Gastroesophageal sphincter (tissue), 4 donors: ENCODE measurements around the gene GNA14. TPM values are rescaled to one million over a fixed set of nuclear protein-coding genes. Genes with fewer than 3 reads are reported as not detected.

Experiments used
- ATAC-seq: fragments of 150-250 bp; one replicate; pipeline ENCODE4 v1.9.1; 2016; ENCODE audit warnings: mild to moderate bottlenecking, moderate library complexity
- H3K27ac ChIP-seq, 4 donors: fragments of 200-600 bp; sonication (generic) in 3 of 4; 1 replicate in 3 of 4; 2 replicates in 1 of 4; pipeline ENCODE4 v1.5.1; 2016 to 2019
- H3K27me3 ChIP-seq: fragments of 200-600 bp; sonication (generic); one replicate; pipeline ENCODE4 v1.5.1; 2019
- H3K36me3 ChIP-seq, 2 donors: fragments of 200-600 bp; sonication (generic); one replicate each; pipeline ENCODE4 v1.5.1; 2019; ENCODE audit warnings: control low read depth in 1 of 2
- H3K4me1 ChIP-seq, 3 donors: fragments of 200-600 bp; sonication (generic); 1 replicate in 2 of 3; 2 replicates in 1 of 3; pipeline ENCODE4 v1.5.1; 2016 to 2019; ENCODE audit warnings: control low read depth in 2 of 3
- H3K4me3 ChIP-seq, 2 donors: fragments of 200-600 bp; sonication (generic); one replicate each; pipeline ENCODE4 v1.5.1; 2019; ENCODE audit warnings: mild to moderate bottlenecking in 1 of 2, moderate library complexity in 1 of 2
- H3K9me3 ChIP-seq, 3 donors: fragments of 200-600 bp; sonication (generic); one replicate each; pipeline ENCODE4 v1.5.1; 2017 to 2019; ENCODE audit warnings: control low read depth in 2 of 3
- CTCF ChIP-seq, 4 experiments: fragments of 200-600 bp in 2 of 4; fragments of 450-650 bp in 2 of 4; sonication (generic) in 1 of 4; IDR thresholded peaks; one replicate each; pipeline ENCODE4 v1.5.1; 2017 to 2019; ENCODE audit warnings: antibody characterized with exemption in 4 of 4, mild to moderate bottlenecking in 2 of 4, moderate library complexity in 2 of 4
- EP300 ChIP-seq: sonication (generic); formaldehyde crosslinking; IDR thresholded peaks from one replicate; pipeline ENCODE4 v1.6.1; 2017; ENCODE audit warnings: antibody characterized with exemption, mild to moderate bottlenecking
- POLR2A ChIP-seq, 2 donors: fragments of 450-650 bp; IDR thresholded peaks; one replicate each; pipeline ENCODE4 v1.6.1; 2017; ENCODE audit warnings: antibody characterized with exemption in 2 of 2, mild to moderate bottlenecking in 2 of 2, moderate library complexity in 1 of 2
- POLR2AphosphoS5 ChIP-seq: sonication (generic); formaldehyde crosslinking; IDR thresholded peaks from one replicate; pipeline ENCODE4 v1.6.1; 2017; ENCODE audit warnings: antibody characterized with exemption
- WGBS, 2 donors: methylation state at CpG; one replicate each; pipeline ENCODE4 v1.1.5; 2018; ENCODE audit warnings: low coverage in 1 of 2; 5-methylcytosine and 5-hydroxymethylcytosine counted together
- total RNA-seq, 4 donors: library from RNA; depleted of rRNA; stranded (reverse); fragments of >200 nt; gene quantifications; one replicate each; pipeline ENCODE4 v1.1.0, GENCODE V29; 2016

Gene GNA14
- total RNA-seq, 4 donors from 2014 or later, result 3.9 to 6.4 (median 5.1) TPM

- no peaks in the 10 kb centered on the region for H3K36me3 ChIP-seq
- H3K4me1 ChIP-seq, result no peaks in the 10 kb centered on the region
- peaks cover 0 to 26% (median 2%) of the 10 kb centered on the region in 3 donors for H3K9me3 ChIP-seq
- 81 to 88% methylated on average over 2 to 4 of the region's 7 CpGs for WGBS, 2 donors
- ATAC-seq, result no peak
- no peak overlapping the region for H3K27ac ChIP-seq
- no peaks in the 10 kb centered on the region for H3K27me3 ChIP-seq
- no peak for TF ChIP-seq POLR2A (IDR thresholded peaks at IDR 0.05)
- TF ChIP-seq POLR2AphosphoS5, result no peak
- TF ChIP-seq CTCF (IDR thresholded peaks at IDR 0.05), result no peak
- no peak for TF ChIP-seq EP300
- no peak overlapping the region for H3K4me3 ChIP-seq
Measured at GRCh38 chr9:77543131-77543822, 104.8 kb downstream of the GNA14 start.

- Histone ChIP-seq H3K4me3 (no peak overlapping the region), H3K9me3 (peaks cover 0 to 26% (median 2%) of the 10 kb centered on the region in 3 donors), H3K4me1 (no peaks in the 10 kb centered on the region), H3K36me3 (no peaks in the 10 kb centered on the region), H3K27me3 (no peaks in the 10 kb centered on the region), H3K27ac (no peak overlapping the region)
- ATAC-seq, result no peak
- TF ChIP-seq CTCF (IDR thresholded peaks at IDR 0.05), result no peak
- TF ChIP-seq EP300, result no peak
- TF ChIP-seq POLR2AphosphoS5, result no peak
- TF ChIP-seq POLR2A (IDR thresholded peaks at IDR 0.05), result no peak
- 91 to 93% methylated on average over 1 of the region's 1 CpG for WGBS, 2 donors
Measured at GRCh38 chr9:77541600-77541999, 106.5 kb downstream of the GNA14 start.

GRCh38 chr9:77541055-77541454, 107.1 kb downstream of the GNA14 start:
- TF ChIP-seq EP300 (no peak), CTCF (IDR thresholded peaks at IDR 0.05) (no peak), POLR2AphosphoS5 (no peak), POLR2A (IDR thresholded peaks at IDR 0.05) (no peak)

GRCh38 chr9:77534376-77535057, 113.6 kb downstream of the GNA14 start:
- Histone ChIP-seq H3K27ac (no peak overlapping the region), H3K4me3 (no peak overlapping the region), H3K27me3 (no peaks in the 10 kb centered on the region), H3K4me1 (no peaks in the 10 kb centered on the region), H3K9me3 (no peaks in the 10 kb centered on the region), H3K36me3 (no peaks in the 10 kb centered on the region)
- TF ChIP-seq EP300 (no peak), CTCF (IDR thresholded peaks at IDR 0.05) (no peak), POLR2A (IDR thresholded peaks at IDR 0.05) (no peak), POLR2AphosphoS5 (no peak)
- WGBS, 2 donors, result 78 to 80% methylated on average over 7 of the region's 7 CpGs
- ATAC-seq, result no peak

More at GRCh38 chr9:77541055-77541454, 107.1 kb downstream of the GNA14 start:
- whole genome bisulfite sequencing, 2 donors, result 83 to 84% methylated on average over 2 of the region's 2 CpGs
- no peak overlapping the region for H3K27ac ChIP-seq
- H3K4me1 ChIP-seq, result no peaks in the 10 kb centered on the region
- no peaks in the 10 kb centered on the region for H3K27me3 ChIP-seq
- ATAC-seq, result no peak
- H3K4me3 ChIP-seq, result no peak overlapping the region
- H3K9me3 ChIP-seq, result peaks cover 0 to 26% (median 2%) of the 10 kb centered on the region in 3 donors
- no peaks in the 10 kb centered on the region for H3K36me3 ChIP-seq

GRCh38 chr9:77533671-77534070, 114.5 kb downstream of the GNA14 start:
- no peak overlapping the region for H3K27ac ChIP-seq
- 89 to 94% methylated on average over 3 of the region's 3 CpGs for WGBS, 2 donors
- no peak for TF ChIP-seq EP300
- no peak for TF ChIP-seq CTCF (IDR thresholded peaks at IDR 0.05)
- TF ChIP-seq POLR2A (IDR thresholded peaks at IDR 0.05), result no peak
- TF ChIP-seq POLR2AphosphoS5, result no peak

More at GRCh38 chr9:77533671-77534070, 114.5 kb downstream of the GNA14 start:
- ATAC-seq, result no peak
- no peaks in the 10 kb centered on the region for H3K9me3 ChIP-seq
- H3K27me3 ChIP-seq, result no peaks in the 10 kb centered on the region
- H3K4me1 ChIP-seq, result no peaks in the 10 kb centered on the region
- no peaks in the 10 kb centered on the region for H3K36me3 ChIP-seq
- no peak overlapping the region for H3K4me3 ChIP-seq
